Loucy (cell line): Measurements from ENCODE around the gene RIPK3.

Source experiments
- H2AFZ ChIP-seq: fragments of 200-600 bp; sonication (generic); 2 replicates; pipeline ENCODE4 v1.6.0; 2016; ENCODE audit warnings: antibody characterized with exemption, mild to moderate bottlenecking, low read length, moderate library complexity
- H3F3A ChIP-seq: fragments of 200-600 bp; 2 replicates; pipeline ENCODE4 v1.6.0; 2016; ENCODE audit warnings: antibody characterized with exemption, low read depth, mild to moderate bottlenecking
- H3K27me3 ChIP-seq: fragments of 200-600 bp; sonication (generic); 2 replicates; pipeline ENCODE4 v1.6.1; 2014; ENCODE audit warnings: low read length, mild to moderate bottlenecking; ENCODE audit not compliant: insufficient read depth, poor library complexity, severe bottlenecking
- H3K36me3 ChIP-seq: fragments of 200-600 bp; sonication (generic); 2 replicates; pipeline ENCODE4 v1.6.1; 2016; ENCODE audit warnings: low read length; ENCODE audit not compliant: insufficient read depth
- H3K4me1 ChIP-seq: fragments of 200-600 bp; sonication (generic); 2 replicates; pipeline ENCODE4 v1.5.1; 2014; ENCODE audit warnings: low read length, mild to moderate bottlenecking; ENCODE audit not compliant: insufficient read depth, poor library complexity, severe bottlenecking
- H3K4me2 ChIP-seq: fragments of 200-600 bp; sonication (generic); 2 replicates; pipeline ENCODE4 v1.6.0; 2014; ENCODE audit warnings: antibody characterized with exemption, low read length, low read depth, mild to moderate bottlenecking; ENCODE audit not compliant: poor library complexity, severe bottlenecking
- H3K4me3 ChIP-seq: fragments of 200-600 bp; sonication (generic); 2 replicates; pipeline ENCODE4 v1.5.1; 2014; ENCODE audit warnings: low read length, mild to moderate bottlenecking, mixed read lengths; ENCODE audit not compliant: poor library complexity, severe bottlenecking
- H3K79me2 ChIP-seq: fragments of 200-600 bp; sonication (generic); 2 replicates; pipeline ENCODE4 v1.6.1; 2014; ENCODE audit warnings: low read length; ENCODE audit not compliant: insufficient read depth
- H3K9ac ChIP-seq: fragments of 200-600 bp; sonication (generic); 2 replicates; pipeline ENCODE4 v1.6.0; 2014; ENCODE audit warnings: mild to moderate bottlenecking, low read depth, low read length, moderate library complexity; ENCODE audit not compliant: poor library complexity, severe bottlenecking
- H3K9me2 ChIP-seq: fragments of 200-600 bp; sonication (generic); replicated peaks from 2 replicates; pipeline ENCODE4 v1.6.1; 2016; ENCODE audit warnings: low read depth, low read length, mixed read lengths
- H3K9me3 ChIP-seq: fragments of 200-600 bp; sonication (generic); 2 replicates; pipeline ENCODE4 v1.6.1; 2014; ENCODE audit warnings: mild to moderate bottlenecking, antibody characterized with exemption, low read length, low read depth; ENCODE audit not compliant: insufficient read depth
- H4K20me1 ChIP-seq: fragments of 200-600 bp; sonication (generic); 2 replicates; pipeline ENCODE4 v1.6.0; 2014; ENCODE audit warnings: antibody characterized with exemption, low read length, mild to moderate bottlenecking; ENCODE audit not compliant: insufficient read depth, poor library complexity, severe bottlenecking
- EZH2phosphoT487 ChIP-seq: fragments of 200-600 bp; IDR thresholded peaks from 2 replicates; pipeline ENCODE4 v1.6.1; 2018; ENCODE audit warnings: antibody characterized with exemption, mild to moderate bottlenecking, moderate library complexity, borderline replicate concordance
- TF ChIP-seq, protein P1 (sequence below): fragments of 200-600 bp; sonication (generic); conservative IDR thresholded peaks from 2 replicates; pipeline ENCODE4 v1.5.1; 2014; ENCODE audit warnings: mild to moderate bottlenecking, antibody characterized with exemption, low read length

RIPK3 gene

DNA sequence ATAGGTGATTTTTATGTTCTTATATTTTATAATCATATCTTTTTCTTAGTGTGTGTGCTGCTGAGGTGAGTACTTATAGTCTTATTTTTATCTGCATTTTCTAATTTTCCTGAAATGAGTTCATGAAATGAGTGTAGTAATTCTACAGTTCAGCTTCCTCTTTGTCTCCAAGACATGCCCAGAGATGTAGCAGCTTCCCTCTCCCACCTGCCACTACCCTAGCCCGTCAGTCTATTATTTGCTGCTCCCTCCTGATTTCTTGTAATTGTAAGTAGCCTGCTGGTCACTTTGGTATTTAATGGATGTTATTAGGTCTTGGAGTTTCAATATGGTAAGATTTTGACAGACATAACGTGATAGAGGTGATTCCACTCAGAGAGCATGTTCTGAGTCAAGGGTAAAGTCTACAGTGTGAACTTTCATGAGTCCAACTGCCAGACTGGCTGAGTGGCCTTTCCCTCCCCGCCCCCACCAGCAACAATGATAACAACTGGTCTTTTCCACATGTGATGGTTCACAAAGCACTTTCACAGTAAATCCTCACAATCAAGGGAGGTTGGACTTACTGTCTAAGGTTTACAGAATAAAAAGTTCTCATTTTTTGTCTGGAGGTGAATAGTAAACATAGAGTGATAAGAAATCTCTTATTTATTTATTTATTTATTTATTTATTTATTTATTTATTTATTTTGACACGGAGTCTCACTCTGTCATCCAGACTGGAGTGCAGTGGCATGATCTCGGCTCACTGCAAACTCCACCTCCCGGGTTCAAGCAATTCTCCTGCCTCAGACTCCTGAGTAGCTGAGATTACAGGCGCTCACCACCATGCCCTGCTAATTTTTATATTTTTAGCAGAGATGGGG lies 4.2 kb upstream of the RIPK3 start:
- Histone ChIP-seq H3F3A (no peaks in the 10 kb centered on the region), H2AFZ (no peak overlapping the region), H3K36me3 (no peaks in the 10 kb centered on the region), H3K9me3 (no peaks in the 10 kb centered on the region), H3K4me1 (peaks cover 3% of the 10 kb centered on the region), H3K4me2 (no peak overlapping the region), H4K20me1 (no peaks in the 10 kb centered on the region), H3K4me3 (no peak overlapping the region), H3K9ac (no peak overlapping the region), H3K9me2 (no peaks in the 10 kb centered on the region), H3K79me2 (peaks cover 6% of the 10 kb centered on the region; the same call in 1 of the 2 replicates), H3K27me3 (no peaks in the 10 kb centered on the region)
- TF ChIP-seq EZH2phosphoT487 = no peak
- TF ChIP-seq, protein P1, sequence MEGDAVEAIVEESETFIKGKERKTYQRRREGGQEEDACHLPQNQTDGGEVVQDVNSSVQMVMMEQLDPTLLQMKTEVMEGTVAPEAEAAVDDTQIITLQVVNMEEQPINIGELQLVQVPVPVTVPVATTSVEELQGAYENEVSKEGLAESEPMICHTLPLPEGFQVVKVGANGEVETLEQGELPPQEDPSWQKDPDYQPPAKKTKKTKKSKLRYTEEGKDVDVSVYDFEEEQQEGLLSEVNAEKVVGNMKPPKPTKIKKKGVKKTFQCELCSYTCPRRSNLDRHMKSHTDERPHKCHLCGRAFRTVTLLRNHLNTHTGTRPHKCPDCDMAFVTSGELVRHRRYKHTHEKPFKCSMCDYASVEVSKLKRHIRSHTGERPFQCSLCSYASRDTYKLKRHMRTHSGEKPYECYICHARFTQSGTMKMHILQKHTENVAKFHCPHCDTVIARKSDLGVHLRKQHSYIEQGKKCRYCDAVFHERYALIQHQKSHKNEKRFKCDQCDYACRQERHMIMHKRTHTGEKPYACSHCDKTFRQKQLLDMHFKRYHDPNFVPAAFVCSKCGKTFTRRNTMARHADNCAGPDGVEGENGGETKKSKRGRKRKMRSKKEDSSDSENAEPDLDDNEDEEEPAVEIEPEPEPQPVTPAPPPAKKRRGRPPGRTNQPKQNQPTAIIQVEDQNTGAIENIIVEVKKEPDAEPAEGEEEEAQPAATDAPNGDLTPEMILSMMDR = no peak

DNA sequence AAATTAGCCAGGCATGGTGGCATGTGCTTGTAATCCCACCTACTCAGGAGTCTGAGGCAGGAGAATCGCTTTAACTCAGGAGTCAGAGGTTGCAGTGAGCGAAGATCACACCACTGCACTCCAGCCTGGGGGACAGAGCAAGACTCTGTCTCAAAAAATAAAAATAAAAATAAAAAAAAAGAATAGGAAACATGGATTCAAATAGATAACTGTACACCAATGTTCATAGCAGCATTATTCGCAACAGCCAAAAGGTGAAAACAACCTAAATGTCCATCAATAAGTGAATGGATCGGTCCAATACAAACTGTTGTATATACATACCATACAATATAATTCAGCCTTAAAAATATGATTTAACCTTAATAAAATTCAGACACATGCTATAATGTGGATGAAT lies 3.1 kb upstream of the RIPK3 start:
- no peak overlapping the region for H3K4me3 ChIP-seq
- no peaks in the 10 kb centered on the region for H3K36me3 ChIP-seq
- H3K9me2 ChIP-seq = no peaks in the 10 kb centered on the region
- no peak overlapping the region for H3K4me2 ChIP-seq
- no peaks in the 10 kb centered on the region for H3F3A ChIP-seq
- H3K9me3 ChIP-seq = no peaks in the 10 kb centered on the region
- H4K20me1 ChIP-seq = no peaks in the 10 kb centered on the region
- peaks cover 14% of the 10 kb centered on the region for H3K4me1 ChIP-seq
- no peak for TF ChIP-seq EZH2phosphoT487
- TF ChIP-seq, protein P1 = no peak
- H3K9ac ChIP-seq = no peak overlapping the region
- H3K79me2 ChIP-seq = peaks cover 6% of the 10 kb centered on the region; the same call in 1 of the 2 replicates
- no peak overlapping the region for H2AFZ ChIP-seq
- H3K27me3 ChIP-seq = no peaks in the 10 kb centered on the region

DNA sequence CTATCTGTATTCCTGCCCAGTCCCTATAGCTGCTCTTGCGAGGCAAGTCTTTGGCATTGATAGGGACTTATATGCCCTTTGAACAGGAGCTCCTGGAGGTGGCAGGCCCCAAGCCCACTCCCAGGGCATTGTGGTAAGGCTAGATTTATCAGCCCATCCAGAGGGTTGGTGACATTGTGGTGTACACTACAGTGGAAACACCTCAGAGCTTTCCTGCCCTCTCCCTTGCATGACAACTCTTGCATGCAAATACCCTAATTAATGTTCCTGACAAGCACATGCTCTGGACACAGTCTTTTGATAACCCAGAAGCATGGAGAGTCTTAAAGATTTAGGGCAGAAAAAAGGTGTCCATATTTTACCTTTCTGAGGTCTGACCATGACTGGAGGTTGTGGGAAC lies 815 bp upstream of the RIPK3 start:
- Histone ChIP-seq H3F3A (no peaks in the 10 kb centered on the region), H3K36me3 (no peaks in the 10 kb centered on the region), H3K4me2 (no peak overlapping the region), H4K20me1 (no peaks in the 10 kb centered on the region), H2AFZ (no peak overlapping the region), H3K4me3 (no peak overlapping the region), H3K27me3 (no peaks in the 10 kb centered on the region), H3K9me3 (no peaks in the 10 kb centered on the region), H3K4me1 (peaks cover 37% of the 10 kb centered on the region), H3K79me2 (peaks cover 6% of the 10 kb centered on the region; the same call in 1 of the 2 replicates), H3K9ac (no peak overlapping the region), H3K9me2 (no peaks in the 10 kb centered on the region)
- TF ChIP-seq EZH2phosphoT487 = no peak
- TF ChIP-seq, protein P1 = no peak
